ENCODE results near the gene CARM1. TPM values are rescaled to one million over a fixed set of nuclear protein-coding genes. Genes with fewer than 3 reads are reported as not detected.

The CARM1 gene
- total RNA-seq, 1 experiment from 2014 or later, result 24.2 TPM

- no peaks in the 10 kb centered on the region for H3K27me3 ChIP-seq (replicated peaks)
- H3K4me3 ChIP-seq, result no peak overlapping the region
- DNase-seq (ENCODE audit: low read depth in 1 of 2, low spot score in 2 of 2), result no peak
- no peak overlapping the region for H3K27ac ChIP-seq
- peaks cover 19% of the 10 kb centered on the region for H3K4me1 ChIP-seq (replicated peaks)
- 0 out of 2 replicates have a peak, but pooled peaks cover 4% of the 10 kb centered on the region for H3K9me3 ChIP-seq (replicated peaks)
- H3K36me3 ChIP-seq, result peaks cover 30% of the 10 kb centered on the region
Observed at GRCh38 chr19:10963865-10964264, 92.5 kb downstream of the CARM1 start.

- peaks cover 15% of the 10 kb centered on the region for H3K4me1 ChIP-seq (replicated peaks)
- H3K4me3 ChIP-seq, result no peak overlapping the region
- H3K27me3 ChIP-seq (replicated peaks), result no peaks in the 10 kb centered on the region
- H3K9me3 ChIP-seq (replicated peaks), result 0 out of 2 replicates have a peak, but pooled peaks cover 4% of the 10 kb centered on the region
- H3K36me3 ChIP-seq, result peaks cover 30% of the 10 kb centered on the region
- DNase-seq (ENCODE audit: low read depth in 1 of 2, low spot score in 2 of 2), result no peak
- no peak overlapping the region for H3K27ac ChIP-seq
Observed at GRCh38 chr19:10964903-10965302, 93.5 kb downstream of the CARM1 start.

- Histone ChIP-seq H3K27ac (no peak overlapping the region), H3K4me3 (no peak overlapping the region), H3K27me3 (replicated peaks) (no peaks in the 10 kb centered on the region), H3K36me3 (peaks cover 26% of the 10 kb centered on the region), H3K9me3 (replicated peaks) (no peaks in the 10 kb centered on the region), H3K4me1 (replicated peaks) (peaks cover 10% of the 10 kb centered on the region)
- DNase-seq (ENCODE audit: low read depth in 1 of 2, low spot score in 2 of 2), result no peak
Observed at GRCh38 chr19:10965398-10965797, 94.0 kb downstream of the CARM1 start.

- H3K27ac ChIP-seq, result no peak overlapping the region
Observed at GRCh38 chr19:10966809-10967208, 95.5 kb downstream of the CARM1 start.

GRCh38 chr19:10968527-10969135 is 97.3 kb downstream of the CARM1 start:
- peaks cover 16% of the 10 kb centered on the region for H3K36me3 ChIP-seq
- H3K9me3 ChIP-seq (replicated peaks), result no peaks in the 10 kb centered on the region
- no peak overlapping the region for H3K4me3 ChIP-seq
- H3K27me3 ChIP-seq (replicated peaks), result no peaks in the 10 kb centered on the region
- H3K4me1 ChIP-seq (replicated peaks), result no peaks in the 10 kb centered on the region
- no peak overlapping the region for H3K27ac ChIP-seq
- DNase-seq (ENCODE audit: low read depth in 1 of 2, low spot score in 2 of 2), result no peak

More at GRCh38 chr19:10966809-10967208, 95.5 kb downstream of the CARM1 start:
- H3K4me1 ChIP-seq (replicated peaks), result peaks cover 10% of the 10 kb centered on the region
- no peaks in the 10 kb centered on the region for H3K27me3 ChIP-seq (replicated peaks)
- H3K9me3 ChIP-seq (replicated peaks), result no peaks in the 10 kb centered on the region
- DNase-seq (ENCODE audit: low read depth in 1 of 2, low spot score in 2 of 2), result no peak
- H3K4me3 ChIP-seq, result no peak overlapping the region
- peaks cover 19% of the 10 kb centered on the region for H3K36me3 ChIP-seq

- no peak overlapping the region for H3K4me3 ChIP-seq
- no peak overlapping the region for H3K27ac ChIP-seq
- no peak for DNase-seq (ENCODE audit: low read depth in 1 of 2, low spot score in 2 of 2)
- peaks cover 6% of the 10 kb centered on the region for H3K4me1 ChIP-seq (replicated peaks)
- H3K27me3 ChIP-seq (replicated peaks), result no peaks in the 10 kb centered on the region
- H3K36me3 ChIP-seq, result peaks cover 7% of the 10 kb centered on the region; the same call in 1 of the 2 replicates
- no peaks in the 10 kb centered on the region for H3K9me3 ChIP-seq (replicated peaks)
Observed at GRCh38 chr19:10971107-10971726, 99.9 kb downstream of the CARM1 start.

Other genes starting within 250 kb of the CARM1 start
- 30.1 and 86.8 TPM in 2 replicates for gene SLC44A2, start 246.0 kb upstream of the CARM1 start, total RNA-seq (2014; rRNA removed; shearing (Covaris generic))
- 123 and 210 TPM in 2 replicates for gene ILF3, start 217.2 kb upstream of the CARM1 start, total RNA-seq (2014; rRNA removed; shearing (Covaris generic))
- gene QTRT1, start 170.1 kb upstream of the CARM1 start, total RNA-seq (2014; rRNA removed; shearing (Covaris generic)), result 26.8 and 28.0 TPM in 2 replicates
- 57.8 and 58.4 TPM in 2 replicates for gene DNM2, start 153.5 kb upstream of the CARM1 start, total RNA-seq (2014; rRNA removed; shearing (Covaris generic))
- gene TMED1, start 35.3 kb upstream of the CARM1 start, total RNA-seq (2014; rRNA removed; shearing (Covaris generic)), result 78.8 and 101 TPM in 2 replicates
- not detected in 2 replicates for gene C19orf38, start 23.1 kb upstream of the CARM1 start, total RNA-seq (2014; rRNA removed; shearing (Covaris generic))
- gene YIPF2, start 57.1 kb downstream of the CARM1 start, total RNA-seq (2014; rRNA removed; shearing (Covaris generic)), result 53.4 and 76.2 TPM in 2 replicates
- gene TIMM29, start 57.3 kb downstream of the CARM1 start, total RNA-seq (2014; rRNA removed; shearing (Covaris generic)), result 53.5 and 58.6 TPM in 2 replicates
- 104 TPM in 2 replicates for gene SMARCA4, start 89.5 kb downstream of the CARM1 start, total RNA-seq (2014; rRNA removed; shearing (Covaris generic))
- 90.0 and 115 TPM in 2 replicates for gene LDLR, start 217.9 kb downstream of the CARM1 start, total RNA-seq (2014; rRNA removed; shearing (Covaris generic))

Measured in SJSA1 (cell line).